ENCODE results near the gene FOXE1. TPM values are rescaled to one million over a fixed set of nuclear protein-coding genes. Genes with fewer than 3 reads are reported as not detected.

The FOXE1 gene
- total RNA-seq, 1 experiment from 2014 or later, result not detected

DNA sequence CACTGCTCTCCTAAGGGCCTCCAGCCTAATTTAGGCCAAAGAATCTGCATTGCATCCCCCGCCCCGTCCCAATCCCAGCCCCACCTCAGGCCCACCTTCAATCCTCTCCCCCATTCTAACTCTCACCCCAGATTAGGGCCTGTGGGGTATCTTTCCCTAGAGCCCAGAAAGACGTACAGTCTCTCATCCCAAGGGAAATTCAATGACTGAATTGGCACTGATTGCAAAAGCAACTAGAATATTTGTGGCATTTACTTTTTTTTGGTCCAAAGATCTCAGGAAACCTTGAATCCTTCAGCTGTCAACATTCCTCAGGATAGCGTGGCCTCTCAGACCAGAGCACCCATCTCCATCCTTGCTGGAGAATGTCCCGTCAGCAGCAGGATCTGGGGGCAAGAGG is 38.7 kb downstream of the FOXE1 start:
- H3K4me1 ChIP-seq (ENCODE audit: insufficient read depth, low read length), result no peaks in the 10 kb centered on the region
- H2BK5ac ChIP-seq (ENCODE audit: insufficient read length, low read length), result no peak overlapping the region
- H3K9ac ChIP-seq (ENCODE audit: extremely low read depth, insufficient read length, low read length), result no peak overlapping the region
- no peak overlapping the region for H4K5ac ChIP-seq (ENCODE audit: insufficient read length, low read depth, low read length)
- Mint-ChIP-seq H3K27ac (no peak overlapping the region), H3K9me3 (peaks cover 0 to 3% of the 10 kb centered on the region in 2 experiments; a peak in 1 of 5 replicates), H3K27me3 (ENCODE audit: low read depth) (peaks cover 63% of the 10 kb centered on the region), H3K4me3 (no peak overlapping the region), H3K36me3 (ENCODE audit: insufficient read depth in 1 of 3, low read depth in 3 of 3) (no peaks in the 10 kb centered on the region), H3K4me1 (peaks cover 9 to 10% of the 10 kb centered on the region in 2 experiments)
- no peaks in the 10 kb centered on the region for H3K23me2 ChIP-seq (ENCODE audit: insufficient read length, low read depth, low read length, poor library complexity, severe bottlenecking)
- no peak overlapping the region for H2BK12ac ChIP-seq (ENCODE audit: insufficient read length, low read depth, low read length)
- no peak overlapping the region for H3K18ac ChIP-seq (ENCODE audit: insufficient read length, low read depth, low read length)
- H4K91ac ChIP-seq (ENCODE audit: insufficient read length, low read depth, low read length), result no peak overlapping the region
- no peaks in the 10 kb centered on the region for H4K20me1 ChIP-seq (ENCODE audit: control insufficient read depth, insufficient read depth, insufficient read length)
- H3K27ac ChIP-seq (ENCODE audit: insufficient read length, low read depth, low read length), result no peak overlapping the region
- DNase-seq, result no peak
- no peaks in the 10 kb centered on the region for H3K27me3 ChIP-seq (ENCODE audit: insufficient read depth, low read length)
- WGBS (ENCODE audit: extremely low coverage, insufficient read length, low lambda C conversion rate), result no CpG with 5 or more reads among the region's 5 CpGs
- TF ChIP-seq, protein P1, sequence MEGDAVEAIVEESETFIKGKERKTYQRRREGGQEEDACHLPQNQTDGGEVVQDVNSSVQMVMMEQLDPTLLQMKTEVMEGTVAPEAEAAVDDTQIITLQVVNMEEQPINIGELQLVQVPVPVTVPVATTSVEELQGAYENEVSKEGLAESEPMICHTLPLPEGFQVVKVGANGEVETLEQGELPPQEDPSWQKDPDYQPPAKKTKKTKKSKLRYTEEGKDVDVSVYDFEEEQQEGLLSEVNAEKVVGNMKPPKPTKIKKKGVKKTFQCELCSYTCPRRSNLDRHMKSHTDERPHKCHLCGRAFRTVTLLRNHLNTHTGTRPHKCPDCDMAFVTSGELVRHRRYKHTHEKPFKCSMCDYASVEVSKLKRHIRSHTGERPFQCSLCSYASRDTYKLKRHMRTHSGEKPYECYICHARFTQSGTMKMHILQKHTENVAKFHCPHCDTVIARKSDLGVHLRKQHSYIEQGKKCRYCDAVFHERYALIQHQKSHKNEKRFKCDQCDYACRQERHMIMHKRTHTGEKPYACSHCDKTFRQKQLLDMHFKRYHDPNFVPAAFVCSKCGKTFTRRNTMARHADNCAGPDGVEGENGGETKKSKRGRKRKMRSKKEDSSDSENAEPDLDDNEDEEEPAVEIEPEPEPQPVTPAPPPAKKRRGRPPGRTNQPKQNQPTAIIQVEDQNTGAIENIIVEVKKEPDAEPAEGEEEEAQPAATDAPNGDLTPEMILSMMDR (conservative IDR thresholded peaks at IDR 0.05), result no peak
- no peak overlapping the region for H3T11ph ChIP-seq (ENCODE audit: low read length)
- no peaks in the 10 kb centered on the region for H3K79me2 ChIP-seq (ENCODE audit: insufficient read depth, low read length)
- H3K4ac ChIP-seq (ENCODE audit: low read depth, low read length), result no peak overlapping the region
- no peak overlapping the region for H3K56ac ChIP-seq (ENCODE audit: insufficient read length, low read depth, low read length)
- H4K8ac ChIP-seq (replicated peaks; ENCODE audit: insufficient read length, low read depth, low read length), result no peak overlapping the region
- H3K9me3 ChIP-seq (ENCODE audit: control insufficient read depth, low read depth, low read length), result no peaks in the 10 kb centered on the region
- H3K4me2 ChIP-seq (ENCODE audit: insufficient read depth, insufficient read length, low read length), result no peak overlapping the region
- H2BK15ac ChIP-seq (ENCODE audit: low read depth, low read length), result no peak overlapping the region
- H2AK5ac ChIP-seq (ENCODE audit: insufficient read length, low read length), result no peak overlapping the region
- no peak overlapping the region for H3K14ac ChIP-seq (ENCODE audit: insufficient read depth, low read length)
- no peak overlapping the region for H3K23ac ChIP-seq (ENCODE audit: insufficient read length, low read depth, low read length)
- H2AFZ ChIP-seq (ENCODE audit: low read length), result no peak overlapping the region
- H2BK20ac ChIP-seq (ENCODE audit: low read depth, low read length, poor library complexity, severe bottlenecking), result no peak overlapping the region
- no peak overlapping the region for H2BK120ac ChIP-seq (ENCODE audit: low read depth, low read length, poor library complexity, severe bottlenecking)
- H3K79me1 ChIP-seq (ENCODE audit: insufficient read depth, low read depth, low read length, poor library complexity, severe bottlenecking), result no peaks in the 10 kb centered on the region
